DND-41 (cell line): ENCODE data around the gene EFEMP2.
A peak's percentile ranks its signal among the peaks of the same experiment; 100 is the strongest.

Experiments
- ATAC-seq: fragments of 200-7000 bp; cut with Tn5 transposase; 3 replicates; pipeline ENCODE4 v1.9.1; 2021; ENCODE audit warnings: low read depth; ENCODE audit not compliant: insufficient read depth
- DNase-seq: peaks from one replicate; pipeline ENCODE4 v3.0.0-alpha.2; 2020
- H2AFZ ChIP-seq: 2 replicates; pipeline ENCODE4 v1.6.0; 2012; ENCODE audit warnings: low read depth, low read length
- H3K27ac ChIP-seq: 2 replicates; pipeline ENCODE4 v1.5.1; 2012; ENCODE audit warnings: low read length, inconsistent platforms
- H3K27me3 ChIP-seq: fragments of 200-600 bp; sonication (generic); 2 replicates; pipeline ENCODE4 v1.6.0; 2012; ENCODE audit warnings: low read length, mild to moderate bottlenecking, inconsistent platforms; ENCODE audit not compliant: insufficient read depth, poor library complexity
- H3K36me3 ChIP-seq: 2 replicates; pipeline ENCODE4 v1.5.1; 2012; ENCODE audit warnings: low read length, inconsistent platforms; ENCODE audit not compliant: insufficient read depth
- H3K4me1 ChIP-seq: 2 replicates; pipeline ENCODE4 v1.5.1; 2012; ENCODE audit warnings: mild to moderate bottlenecking, low read length; ENCODE audit not compliant: insufficient read depth
- H3K4me2 ChIP-seq: 2 replicates; pipeline ENCODE4 v1.6.0; 2012; ENCODE audit warnings: mild to moderate bottlenecking, moderate library complexity, low read length, inconsistent platforms; ENCODE audit not compliant: insufficient read depth
- H3K4me3 ChIP-seq, 2 experiments: fragments of 200-600 bp in 1 of 2; shearing (Covaris generic) in 1 of 2; 2 replicates each; pipeline ENCODE4 v1.5.1; 2012 to 2016; ENCODE audit warnings: inconsistent platforms in 2 of 2, low read length in 2 of 2, mild to moderate bottlenecking in 2 of 2, low read depth in 1 of 2, moderate library complexity in 1 of 2
- H3K79me2 ChIP-seq: 2 replicates; pipeline ENCODE4 v1.6.0; 2012; ENCODE audit warnings: low read length, inconsistent platforms; ENCODE audit not compliant: insufficient read depth
- H3K9ac ChIP-seq: 2 replicates; pipeline ENCODE4 v1.6.0; 2012; ENCODE audit warnings: low read depth, mild to moderate bottlenecking, inconsistent platforms, low read length, moderate library complexity
- H3K9me3 ChIP-seq: 2 replicates; pipeline ENCODE4 v1.5.1; 2012; ENCODE audit warnings: low read length, moderate library complexity, mild to moderate bottlenecking, inconsistent platforms; ENCODE audit not compliant: insufficient read depth, severe bottlenecking
- H4K20me1 ChIP-seq: 2 replicates; pipeline ENCODE4 v1.6.0; 2012; ENCODE audit warnings: low read length; ENCODE audit not compliant: insufficient read depth
- CTCF ChIP-seq: IDR thresholded peaks from 2 replicates; pipeline ENCODE4 v1.5.1; 2012; ENCODE audit warnings: borderline replicate concordance, low read length, moderate library complexity, mild to moderate bottlenecking; ENCODE audit not compliant: poor library complexity, severe bottlenecking; ENCODE audit errors: extremely low read depth
- EZH2 ChIP-seq: IDR thresholded peaks from 3 replicates; pipeline ENCODE4 v1.6.1; 2012; ENCODE audit warnings: borderline replicate concordance, low read depth, mild to moderate bottlenecking, moderate library complexity, low read length, inconsistent platforms; ENCODE audit not compliant: severe bottlenecking

The EFEMP2 gene

GRCh38 chr11:65817835-65818680 is 54.5 kb downstream of the EFEMP2 start:
- peak overlapping the region; percentile 75 for H3K4me2 ChIP-seq
- H3K4me3 ChIP-seq = peak overlapping the region; percentile 28 to 82
- no peaks in the 10 kb centered on the region for H4K20me1 ChIP-seq
- H2AFZ ChIP-seq = peak overlapping the region; percentile 95
- peaks cover 19% of the 10 kb centered on the region for H3K4me1 ChIP-seq
- H3K79me2 ChIP-seq = peaks cover 10% of the 10 kb centered on the region; the same call in 1 of the 2 replicates
- ATAC-seq (peak; percentile 93), DNase-seq (peak; percentile 90)
- peak overlapping the region; percentile 68 for H3K27ac ChIP-seq
- no peaks in the 10 kb centered on the region for H3K36me3 ChIP-seq
- H3K9ac ChIP-seq = peak overlapping the region; percentile 79
- no peaks in the 10 kb centered on the region for H3K9me3 ChIP-seq
- no peaks in the 10 kb centered on the region for H3K27me3 ChIP-seq
- TF ChIP-seq CTCF = peak; percentile 95
- TF ChIP-seq EZH2 = no peak

DNA sequence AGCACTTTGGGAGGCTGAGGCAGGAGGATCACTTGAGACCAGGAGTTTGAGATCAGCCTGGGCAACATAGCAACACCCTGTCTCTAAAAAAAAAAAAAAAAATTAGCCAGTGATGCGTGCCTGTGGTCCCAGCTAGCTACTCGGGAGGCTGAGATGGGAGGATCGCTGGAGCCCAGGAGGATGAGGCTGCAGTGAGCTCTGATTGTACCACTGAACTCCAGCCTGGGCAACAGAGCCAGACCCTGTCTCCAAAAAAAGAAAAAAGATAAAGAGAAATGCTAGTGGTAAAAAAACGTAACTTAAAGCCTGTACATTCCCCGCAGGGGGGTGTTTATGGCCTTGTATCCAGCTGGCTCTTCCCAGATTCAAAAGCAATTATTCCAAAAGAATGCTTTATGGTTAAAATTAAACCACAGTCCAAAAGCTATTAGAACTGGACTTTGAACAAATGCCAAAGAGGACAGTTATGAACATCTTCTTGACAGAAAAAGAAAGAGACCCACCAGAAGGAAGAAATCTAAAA is 55.2 kb downstream of the EFEMP2 start:
- ATAC-seq (no peak), DNase-seq (no peak)
- Histone ChIP-seq H3K27ac (peak overlapping the region; percentile 68), H2AFZ (peak overlapping the region; percentile 95), H3K4me1 (peaks cover 19% of the 10 kb centered on the region), H3K27me3 (no peaks in the 10 kb centered on the region), H3K9ac (peak overlapping the region; percentile 79), H3K4me2 (peak overlapping the region; percentile 75), H3K36me3 (no peaks in the 10 kb centered on the region), H4K20me1 (no peaks in the 10 kb centered on the region), H3K79me2 (peaks cover 10% of the 10 kb centered on the region; the same call in 1 of the 2 replicates), H3K4me3 (peak overlapping the region; percentile 28 to 82), H3K9me3 (no peaks in the 10 kb centered on the region)
- TF ChIP-seq EZH2 (no peak), CTCF (no peak)

DNA sequence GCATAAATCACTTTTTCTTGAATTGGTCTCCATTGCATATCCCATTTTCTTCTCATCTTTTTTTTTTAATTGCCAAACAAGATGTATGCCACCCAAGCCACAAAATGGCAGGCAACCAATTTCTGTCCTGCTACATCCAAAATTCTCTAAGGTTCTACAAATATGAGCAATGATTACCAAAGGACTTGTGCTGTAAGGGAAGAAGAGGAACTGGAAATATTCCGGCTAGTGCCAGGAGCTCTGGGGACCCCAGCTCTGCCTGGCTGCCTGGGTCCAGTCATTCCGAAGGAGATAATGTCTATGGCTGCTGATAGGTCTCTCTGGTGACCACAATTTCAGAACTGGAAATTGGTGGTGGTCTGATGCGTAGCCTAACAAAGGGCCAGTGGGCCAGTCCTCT is 55.9 kb downstream of the EFEMP2 start:
- Histone ChIP-seq H3K36me3 (no peaks in the 10 kb centered on the region), H3K4me1 (peaks cover 19% of the 10 kb centered on the region), H2AFZ (no peak overlapping the region), H3K4me3 (peak overlapping the region in 1 of 2 experiments; percentile 82; a peak in 2 of 4 replicates), H3K27me3 (no peaks in the 10 kb centered on the region), H3K9ac (peak overlapping the region; percentile 79), H3K27ac (no peak overlapping the region), H3K9me3 (no peaks in the 10 kb centered on the region), H3K79me2 (peaks cover 10% of the 10 kb centered on the region; the same call in 1 of the 2 replicates), H4K20me1 (no peaks in the 10 kb centered on the region), H3K4me2 (peak overlapping the region; percentile 75)
- no peak for TF ChIP-seq EZH2
- TF ChIP-seq CTCF = no peak
- DNase-seq (no peak), ATAC-seq (no peak)
